Bronchial epithelial cell (primary cell): ENCODE data around the gene CHN1. TPM values are rescaled to one million over a fixed set of nuclear protein-coding genes. Genes with fewer than 3 reads are reported as not detected.
A peak's percentile ranks its signal among the peaks of the same experiment; 100 is the strongest.

ENCODE experiments used
- DNase-seq: peaks from one replicate; pipeline ENCODE4 v3.0.0-alpha.2; 2010; ENCODE audit warnings: low read depth
- FAIRE-seq: peaks from 2 replicates; lab custom pipeline; 2011; peaks lifted over from hg19 to GRCh38; lab: Jason Lieb, UNC
- H3K27me3 ChIP-seq: 2 replicates; pipeline ENCODE4 v1.5.1; 2011; ENCODE audit warnings: low read length; ENCODE audit not compliant: control insufficient read depth, insufficient read depth
- H3K36me3 ChIP-seq: 2 replicates; pipeline ENCODE4 v1.5.1; 2011; ENCODE audit warnings: low read length; ENCODE audit not compliant: control insufficient read depth, insufficient read depth
- H3K4me3 ChIP-seq: 2 replicates; pipeline ENCODE4 v1.5.1; 2011; ENCODE audit warnings: mild to moderate bottlenecking, low read depth, low read length, control low read depth
- total RNA-seq: library from RNA; depleted of rRNA; stranded (reverse); fragments of >200 nt; gene quantifications from 2 replicates; pipeline ENCODE4 v1.2.1, GENCODE V29; 2014
- TF ChIP-seq, protein P1 (sequence below): IDR thresholded peaks from 2 replicates; pipeline ENCODE4 v1.5.1; 2011; ENCODE audit warnings: mild to moderate bottlenecking, moderate library complexity, low read length, control low read depth, inconsistent platforms; ENCODE audit not compliant: insufficient read depth, severe bottlenecking

The CHN1 gene
- total RNA-seq, 1 donor from 2014 or later: 2.6 TPM

DNA sequence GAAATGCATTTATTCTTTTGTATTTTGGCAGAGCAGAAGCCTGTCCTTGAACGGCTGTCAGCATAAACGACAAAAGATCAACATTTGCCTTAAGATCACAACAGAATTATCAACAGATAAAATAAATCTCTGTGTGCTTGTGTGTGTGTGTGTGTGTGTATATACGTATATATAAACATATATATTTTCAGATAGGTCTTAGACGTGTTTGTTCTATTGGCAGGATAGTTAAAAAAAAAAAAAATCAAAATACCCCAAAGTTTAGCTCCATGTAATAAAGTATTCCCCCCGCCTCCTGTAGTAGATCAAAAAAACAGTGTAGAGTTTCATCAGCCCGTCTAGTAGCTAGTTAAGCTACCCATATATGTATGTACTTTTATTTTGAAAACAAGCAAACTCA lies 107.9 kb downstream of the CHN1 start:
- no peak overlapping the region for H3K4me3 ChIP-seq
- DNase-seq (no peak), FAIRE-seq (no peak)
- H3K27me3 ChIP-seq: no peaks in the 10 kb centered on the region
- H3K36me3 ChIP-seq: no peaks in the 10 kb centered on the region
- TF ChIP-seq, protein P1, sequence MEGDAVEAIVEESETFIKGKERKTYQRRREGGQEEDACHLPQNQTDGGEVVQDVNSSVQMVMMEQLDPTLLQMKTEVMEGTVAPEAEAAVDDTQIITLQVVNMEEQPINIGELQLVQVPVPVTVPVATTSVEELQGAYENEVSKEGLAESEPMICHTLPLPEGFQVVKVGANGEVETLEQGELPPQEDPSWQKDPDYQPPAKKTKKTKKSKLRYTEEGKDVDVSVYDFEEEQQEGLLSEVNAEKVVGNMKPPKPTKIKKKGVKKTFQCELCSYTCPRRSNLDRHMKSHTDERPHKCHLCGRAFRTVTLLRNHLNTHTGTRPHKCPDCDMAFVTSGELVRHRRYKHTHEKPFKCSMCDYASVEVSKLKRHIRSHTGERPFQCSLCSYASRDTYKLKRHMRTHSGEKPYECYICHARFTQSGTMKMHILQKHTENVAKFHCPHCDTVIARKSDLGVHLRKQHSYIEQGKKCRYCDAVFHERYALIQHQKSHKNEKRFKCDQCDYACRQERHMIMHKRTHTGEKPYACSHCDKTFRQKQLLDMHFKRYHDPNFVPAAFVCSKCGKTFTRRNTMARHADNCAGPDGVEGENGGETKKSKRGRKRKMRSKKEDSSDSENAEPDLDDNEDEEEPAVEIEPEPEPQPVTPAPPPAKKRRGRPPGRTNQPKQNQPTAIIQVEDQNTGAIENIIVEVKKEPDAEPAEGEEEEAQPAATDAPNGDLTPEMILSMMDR: no peak

DNA sequence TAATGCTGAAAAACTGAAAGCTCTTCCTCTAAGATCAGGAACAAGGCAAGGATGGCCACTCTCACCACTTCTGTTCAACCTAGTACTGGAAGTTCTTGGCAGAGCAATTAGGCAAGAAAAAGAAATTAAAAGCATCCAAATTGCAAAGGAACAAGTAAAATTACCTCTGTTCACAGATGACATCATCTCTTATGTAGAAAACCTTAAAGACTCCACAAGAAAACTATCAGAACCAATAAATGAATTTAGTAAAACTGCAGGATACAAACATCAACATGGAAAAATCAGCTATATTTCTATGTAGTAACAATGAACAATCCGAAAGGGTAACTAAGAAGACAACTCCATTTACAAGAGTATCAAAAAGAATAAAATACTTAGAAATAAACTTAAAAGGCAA lies 112.2 kb downstream of the CHN1 start:
- H3K4me3 ChIP-seq: no peak overlapping the region
- no peaks in the 10 kb centered on the region for H3K36me3 ChIP-seq
- no peaks in the 10 kb centered on the region for H3K27me3 ChIP-seq
- TF ChIP-seq, protein P1: no peak
- FAIRE-seq: no peak
- no peak for DNase-seq

GRCh38 chr2:174892546-174892945 lies 112.6 kb downstream of the CHN1 start:
- no peak for FAIRE-seq
- Histone ChIP-seq H3K27me3 (no peaks in the 10 kb centered on the region), H3K4me3 (no peak overlapping the region), H3K36me3 (no peaks in the 10 kb centered on the region)
- TF ChIP-seq, protein P1: no peak
- peak; percentile 4 for DNase-seq

GRCh38 chr2:174888646-174889271 lies 116.4 kb downstream of the CHN1 start:
- no peaks in the 10 kb centered on the region for H3K27me3 ChIP-seq
- H3K4me3 ChIP-seq: no peak overlapping the region
- DNase-seq (no peak), FAIRE-seq (no peak)
- H3K36me3 ChIP-seq: no peaks in the 10 kb centered on the region
- TF ChIP-seq, protein P1: no peak

GRCh38 chr2:174888146-174888545 lies 117.0 kb downstream of the CHN1 start:
- Histone ChIP-seq H3K36me3 (no peaks in the 10 kb centered on the region), H3K27me3 (no peaks in the 10 kb centered on the region), H3K4me3 (no peak overlapping the region)
- FAIRE-seq (no peak), DNase-seq (no peak)
- TF ChIP-seq, protein P1: no peak

GRCh38 chr2:174882416-174882815 lies 122.8 kb downstream of the CHN1 start:
- Histone ChIP-seq H3K4me3 (no peak overlapping the region), H3K36me3 (no peaks in the 10 kb centered on the region), H3K27me3 (no peaks in the 10 kb centered on the region)
- FAIRE-seq (no peak), DNase-seq (no peak)
- TF ChIP-seq, protein P1: no peak
